HFFc6 (cell line): ENCODE results near the gene RAB26. TPM values are rescaled to one million over a fixed set of nuclear protein-coding genes. Genes with fewer than 3 reads are reported as not detected.

Experiments used
- DNase-seq: peaks from one replicate; pipeline ENCODE4 v3.0.0-alpha.2; 2018
- H3K27ac Mint-ChIP-seq: 2 replicates; pipeline ENCODE4 v1.8.0; 2020; ENCODE audit warnings: mild to moderate bottlenecking, mixed read lengths
- H3K27me3 Mint-ChIP-seq: 2 replicates; pipeline ENCODE4 v1.8.0; 2021; ENCODE audit warnings: mild to moderate bottlenecking, moderate library complexity, mixed read lengths; ENCODE audit not compliant: insufficient read depth
- H3K36me3 Mint-ChIP-seq: 2 replicates; pipeline ENCODE4 v1.8.0; 2021; ENCODE audit warnings: low read depth, mixed read lengths
- H3K4me1 Mint-ChIP-seq: 2 replicates; pipeline ENCODE4 v1.8.0; 2020; ENCODE audit warnings: low read depth, mixed read lengths
- H3K4me3 Mint-ChIP-seq: 2 replicates; pipeline ENCODE4 v1.8.0; 2020; ENCODE audit warnings: mild to moderate bottlenecking, moderate library complexity, mixed read lengths
- H3K9me3 Mint-ChIP-seq: 2 replicates; pipeline ENCODE4 v1.8.0; 2020; ENCODE audit warnings: mild to moderate bottlenecking, mixed read lengths
- total RNA-seq, 6 experiments: library from RNA; stranded (reverse); fragmentation: NEBNext Ultra II Directional; extraction: Animal tissue kit (Norgen Biotek cat#: 25700); gene quantifications; 2 replicates in 1 of 6; 3 replicates in 5 of 6; pipeline ENCODE4 v1.2.3, GENCODE V29; 2021
- TF ChIP-seq, protein P1 (sequence below): fragments of 200-600 bp; sonication (generic); IDR thresholded peaks from 2 replicates; pipeline ENCODE4 v1.5.0; 2021; ENCODE audit warnings: antibody characterized with exemption, mild to moderate bottlenecking

Gene RAB26
- total RNA-seq, 6 experiments from 2014 or later = 0.31 to 1.2 (median 0.65) TPM

DNA sequence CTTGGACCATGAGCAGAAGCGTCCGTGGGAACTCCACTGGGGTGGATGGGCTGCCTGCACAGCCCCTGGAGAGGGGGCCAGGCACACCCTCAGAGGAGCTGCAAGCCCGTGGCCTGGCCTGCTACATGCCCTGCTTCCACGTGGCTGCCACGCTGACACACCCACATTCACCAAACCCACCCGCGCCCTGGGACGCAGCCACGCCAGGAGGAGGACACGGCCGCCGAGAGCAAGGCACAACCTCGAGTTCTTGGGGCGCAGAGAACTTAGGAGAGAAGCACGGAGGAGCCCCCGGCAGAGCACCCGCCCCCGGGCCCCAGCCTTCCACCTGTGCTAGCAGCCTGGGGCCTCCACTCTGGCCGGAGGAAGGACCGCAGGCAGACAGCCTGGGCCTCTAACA, 29.1 kb downstream of the RAB26 start:
- DNase-seq = no peak
- H3K27me3 Mint-ChIP-seq = peaks cover 6% of the 10 kb centered on the region
- H3K4me3 Mint-ChIP-seq = no peak overlapping the region
- TF ChIP-seq, protein P1, sequence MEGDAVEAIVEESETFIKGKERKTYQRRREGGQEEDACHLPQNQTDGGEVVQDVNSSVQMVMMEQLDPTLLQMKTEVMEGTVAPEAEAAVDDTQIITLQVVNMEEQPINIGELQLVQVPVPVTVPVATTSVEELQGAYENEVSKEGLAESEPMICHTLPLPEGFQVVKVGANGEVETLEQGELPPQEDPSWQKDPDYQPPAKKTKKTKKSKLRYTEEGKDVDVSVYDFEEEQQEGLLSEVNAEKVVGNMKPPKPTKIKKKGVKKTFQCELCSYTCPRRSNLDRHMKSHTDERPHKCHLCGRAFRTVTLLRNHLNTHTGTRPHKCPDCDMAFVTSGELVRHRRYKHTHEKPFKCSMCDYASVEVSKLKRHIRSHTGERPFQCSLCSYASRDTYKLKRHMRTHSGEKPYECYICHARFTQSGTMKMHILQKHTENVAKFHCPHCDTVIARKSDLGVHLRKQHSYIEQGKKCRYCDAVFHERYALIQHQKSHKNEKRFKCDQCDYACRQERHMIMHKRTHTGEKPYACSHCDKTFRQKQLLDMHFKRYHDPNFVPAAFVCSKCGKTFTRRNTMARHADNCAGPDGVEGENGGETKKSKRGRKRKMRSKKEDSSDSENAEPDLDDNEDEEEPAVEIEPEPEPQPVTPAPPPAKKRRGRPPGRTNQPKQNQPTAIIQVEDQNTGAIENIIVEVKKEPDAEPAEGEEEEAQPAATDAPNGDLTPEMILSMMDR = no peak
- no peaks in the 10 kb centered on the region for H3K4me1 Mint-ChIP-seq
- peaks cover 19% of the 10 kb centered on the region for H3K36me3 Mint-ChIP-seq
- H3K27ac Mint-ChIP-seq = no peak overlapping the region
- H3K9me3 Mint-ChIP-seq = no peaks in the 10 kb centered on the region

- H3K36me3 Mint-ChIP-seq = peaks cover 19% of the 10 kb centered on the region
- TF ChIP-seq, protein P1 = no peak
Observed at GRCh38 chr16:2178321-2179106, 30.1 kb downstream of the RAB26 start.

DNA sequence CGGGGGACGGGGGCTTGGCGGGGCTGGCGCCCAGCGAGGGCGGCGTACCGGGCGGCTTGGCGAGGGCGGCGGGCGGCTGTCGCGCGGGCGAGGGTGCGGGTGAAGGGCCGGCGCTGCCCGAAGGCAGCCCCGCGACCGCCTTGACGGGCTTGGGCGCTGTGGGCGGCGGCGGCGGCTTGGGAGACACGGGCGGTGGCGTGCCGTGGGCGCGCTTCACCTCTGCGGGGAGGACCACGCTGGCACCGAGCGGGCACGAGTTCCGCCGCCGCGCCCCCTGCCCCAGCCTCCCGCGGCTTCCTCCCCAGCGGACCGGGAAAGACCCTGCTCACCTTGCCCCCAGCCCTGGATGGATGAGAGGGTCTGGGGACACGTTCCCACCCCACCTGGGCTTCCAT, 30.7 kb downstream of the RAB26 start:
- Mint-ChIP-seq H3K4me3 (no peak overlapping the region), H3K36me3 (peaks cover 19% of the 10 kb centered on the region), H3K9me3 (no peaks in the 10 kb centered on the region), H3K27me3 (peaks cover 3% of the 10 kb centered on the region), H3K4me1 (no peaks in the 10 kb centered on the region), H3K27ac (no peak overlapping the region)
- no peak for DNase-seq
- TF ChIP-seq, protein P1 = no peak

More at GRCh38 chr16:2178321-2179106, 30.1 kb downstream of the RAB26 start:
- peaks cover 6% of the 10 kb centered on the region for H3K27me3 Mint-ChIP-seq
- H3K9me3 Mint-ChIP-seq = no peaks in the 10 kb centered on the region
- no peak overlapping the region for H3K27ac Mint-ChIP-seq
- no peaks in the 10 kb centered on the region for H3K4me1 Mint-ChIP-seq
- DNase-seq = no peak
- no peak overlapping the region for H3K4me3 Mint-ChIP-seq

DNA sequence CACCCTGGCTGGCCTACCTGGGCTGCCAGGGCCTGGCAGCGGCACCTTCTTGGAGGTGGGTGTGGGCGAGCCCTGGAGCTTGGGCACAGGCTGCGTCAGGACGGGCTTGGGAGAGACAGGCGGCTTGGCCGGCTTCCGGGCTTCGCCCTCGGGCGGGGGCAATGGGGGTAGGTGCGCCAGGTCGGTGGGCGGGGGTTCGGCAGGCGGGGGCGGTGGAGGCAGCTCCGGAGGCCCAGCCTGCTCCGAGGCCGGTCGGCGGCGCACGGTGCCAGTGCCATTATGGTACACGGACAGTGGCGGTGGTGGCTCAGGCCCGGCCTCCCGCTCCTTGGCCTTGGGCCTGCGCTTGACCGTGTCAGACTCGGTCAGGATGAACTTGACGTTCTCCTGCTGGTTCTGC, 31.2 kb downstream of the RAB26 start:
- H3K36me3 Mint-ChIP-seq = peaks cover 19% of the 10 kb centered on the region

GRCh38 chr16:2180461-2180860, 32.0 kb downstream of the RAB26 start:
- H3K4me1 Mint-ChIP-seq = no peaks in the 10 kb centered on the region
- H3K27ac Mint-ChIP-seq = no peak overlapping the region
- no peak overlapping the region for H3K4me3 Mint-ChIP-seq
- TF ChIP-seq, protein P1 = no peak
- no peaks in the 10 kb centered on the region; the same call in none of the 2 replicates for H3K27me3 Mint-ChIP-seq
- H3K9me3 Mint-ChIP-seq = no peaks in the 10 kb centered on the region
- DNase-seq = no peak
- peaks cover 19% of the 10 kb centered on the region for H3K36me3 Mint-ChIP-seq

More for the DNA sequence above, 31.2 kb downstream of the RAB26 start:
- Mint-ChIP-seq H3K4me1 (no peaks in the 10 kb centered on the region), H3K9me3 (no peaks in the 10 kb centered on the region), H3K27me3 (no peaks in the 10 kb centered on the region; the same call in none of the 2 replicates), H3K27ac (no peak overlapping the region), H3K4me3 (no peak overlapping the region)
- DNase-seq = no peak
- TF ChIP-seq, protein P1 = no peak
